Measurements from ENCODE around the gene ZNF610. TPM values are rescaled to one million over a fixed set of nuclear protein-coding genes. Genes with fewer than 3 reads are reported as not detected.

Gene ZNF610
- total RNA-seq, 1 experiment from 2014 or later = not detected

DNA sequence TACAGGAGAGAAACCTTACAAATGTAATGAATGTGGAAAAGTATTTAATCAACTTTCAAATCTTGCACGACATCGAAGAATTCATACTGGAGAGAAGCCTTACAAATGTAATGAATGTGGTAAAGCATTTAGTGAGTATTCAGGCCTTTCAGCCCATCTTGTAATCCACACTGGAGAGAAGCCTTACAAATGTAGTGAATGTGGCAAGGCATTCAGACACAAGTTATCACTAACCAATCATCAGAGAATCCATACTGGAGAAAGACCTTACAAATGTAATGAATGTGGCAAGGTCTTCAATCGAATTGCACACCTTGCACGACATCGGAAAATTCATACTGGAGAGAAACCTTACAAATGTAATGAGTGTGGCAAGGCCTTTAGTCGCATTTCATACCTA lies 13.6 kb upstream of the ZNF610 start:
- Histone ChIP-seq H3K27ac (ENCODE audit: low read depth, low read length) (no peak overlapping the region), H3K9me2 (ENCODE audit: insufficient read depth) (no peaks in the 10 kb centered on the region), H3K4me2 (ENCODE audit: low read length) (no peak overlapping the region), H3K9ac (ENCODE audit: low read length) (no peak overlapping the region), H3K4me3 (replicated peaks in 1 of 2; ENCODE audit: low read depth in 1 of 2, low read length in 2 of 2) (no peak overlapping the region), H2AFZ (ENCODE audit: low read depth, low read length, poor library complexity, severe bottlenecking) (no peak overlapping the region), H3K27me3 (ENCODE audit: insufficient read depth, low read length) (no peaks in the 10 kb centered on the region), H3K4me1 (ENCODE audit: control insufficient read depth in 1 of 2, insufficient read depth in 2 of 2, low read length in 2 of 2) (no peaks in the 10 kb centered on the region), H4K20me1 (ENCODE audit: insufficient read depth) (no peaks in the 10 kb centered on the region), H3K79me2 (ENCODE audit: insufficient read depth, low read length) (no peaks in the 10 kb centered on the region), H3K36me3 (ENCODE audit: control insufficient read depth in 1 of 2, insufficient read depth in 2 of 2, low read length in 2 of 2) (peaks cover 25 to 41% of the 10 kb centered on the region in 2 experiments), H3K9me3 (ENCODE audit: control insufficient read depth in 1 of 2, insufficient read depth in 1 of 2, low read depth in 1 of 2, low read length in 2 of 2) (peaks cover 47 to 63% of the 10 kb centered on the region in 2 experiments)
- ATAC-seq (no peak), DNase-seq (ENCODE audit: low read depth, low spot score) (no peak)
- BruUV-seq (replicated peaks) = no TSS peak
- intact Hi-C loops (cut with micrococcal nuclease) = no loop called here
- ChIA-PET CTCF (no interaction called here), RAD21 (ENCODE audit: low non-redundant PET in 1 of 2, low total read pairs in 2 of 2, uncharacterized antibody in 2 of 2, unreplicated experiment in 2 of 2) (no interaction called here), POLR2A (no interaction called here)
- no peak for TF ChIP-seq SRF (IDR thresholded peaks at IDR 0.05; ENCODE audit: low read depth)
- peak; percentile 57 for TF ChIP-seq ZNF274 (IDR thresholded peaks at IDR 0.05; ENCODE audit: low read depth, low read length)

DNA sequence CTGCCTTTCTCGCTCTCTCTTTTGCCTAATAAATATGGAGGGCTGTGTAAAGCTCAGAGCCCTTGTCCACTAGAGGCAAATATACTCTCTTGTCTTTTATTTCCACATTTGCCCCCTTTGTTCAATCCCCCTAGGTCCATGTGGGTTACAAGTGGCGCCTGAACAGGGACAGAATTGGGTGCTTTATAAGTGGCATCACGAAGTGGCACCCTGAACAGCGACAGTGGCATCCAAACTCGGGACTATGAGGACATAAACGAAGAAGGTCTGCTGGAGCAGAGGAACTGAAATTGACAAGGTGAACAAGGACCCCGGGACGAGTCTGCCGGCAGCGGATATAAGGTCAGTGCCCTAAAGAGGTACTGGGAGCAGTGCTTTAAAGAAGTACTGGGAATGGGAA lies 4.3 kb upstream of the ZNF610 start:
- ATAC-seq = no peak

DNA sequence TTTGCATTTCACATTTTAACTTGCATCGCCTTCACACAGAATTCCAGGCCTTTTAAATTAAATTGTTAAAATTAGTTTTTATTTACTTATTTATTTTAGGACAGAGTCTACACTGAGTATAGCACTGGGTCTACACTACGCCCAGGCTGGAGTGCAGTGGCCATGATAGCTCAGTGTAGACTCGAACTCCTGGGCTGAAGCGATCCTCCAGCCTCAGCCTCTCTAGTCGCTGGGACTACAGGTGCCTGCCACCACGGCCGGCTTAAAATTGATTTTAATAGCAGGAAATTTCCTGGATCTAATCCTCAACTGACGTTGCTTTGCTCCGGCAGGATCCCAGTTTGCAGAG lies 301 bp upstream of the ZNF610 start:
- Histone ChIP-seq H3K4me2 (ENCODE audit: low read length) (no peak overlapping the region), H3K27me3 (ENCODE audit: insufficient read depth, low read length) (no peaks in the 10 kb centered on the region), H2AFZ (ENCODE audit: low read depth, low read length, poor library complexity, severe bottlenecking) (no peak overlapping the region), H3K36me3 (ENCODE audit: control insufficient read depth in 1 of 2, insufficient read depth in 2 of 2, low read length in 2 of 2) (no peaks in the 10 kb centered on the region), H3K4me1 (ENCODE audit: control insufficient read depth in 1 of 2, insufficient read depth in 2 of 2, low read length in 2 of 2) (no peaks in the 10 kb centered on the region), H3K79me2 (ENCODE audit: insufficient read depth, low read length) (no peaks in the 10 kb centered on the region), H3K9ac (ENCODE audit: low read length) (no peak overlapping the region), H4K20me1 (ENCODE audit: insufficient read depth) (no peaks in the 10 kb centered on the region), H3K9me3 (ENCODE audit: control insufficient read depth in 1 of 2, insufficient read depth in 1 of 2, low read depth in 1 of 2, low read length in 2 of 2) (peaks cover 15 to 27% of the 10 kb centered on the region in 2 experiments; a peak in 2 of 4 replicates), H3K9me2 (ENCODE audit: insufficient read depth) (no peaks in the 10 kb centered on the region), H3K4me3 (replicated peaks in 1 of 2; ENCODE audit: low read depth in 1 of 2, low read length in 2 of 2) (no peak overlapping the region), H3K27ac (ENCODE audit: low read depth, low read length) (no peak overlapping the region)
- RAD21 ChIA-PET (ENCODE audit: low non-redundant PET in 1 of 2, low total read pairs in 2 of 2, uncharacterized antibody in 2 of 2, unreplicated experiment in 2 of 2) = no interaction called here
- no TSS peak for BruUV-seq (replicated peaks)
- intact Hi-C loops (cut with micrococcal nuclease) = no loop called here
- ATAC-seq (no peak), DNase-seq (ENCODE audit: low read depth, low spot score) (no peak)
- CTCF ChIA-PET = no interaction called here
- POLR2A ChIA-PET = no interaction called here
- TF ChIP-seq FOSL1 (IDR thresholded peaks at IDR 0.05; ENCODE audit: low read depth) = no peak
- TF ChIP-seq, protein P1, sequence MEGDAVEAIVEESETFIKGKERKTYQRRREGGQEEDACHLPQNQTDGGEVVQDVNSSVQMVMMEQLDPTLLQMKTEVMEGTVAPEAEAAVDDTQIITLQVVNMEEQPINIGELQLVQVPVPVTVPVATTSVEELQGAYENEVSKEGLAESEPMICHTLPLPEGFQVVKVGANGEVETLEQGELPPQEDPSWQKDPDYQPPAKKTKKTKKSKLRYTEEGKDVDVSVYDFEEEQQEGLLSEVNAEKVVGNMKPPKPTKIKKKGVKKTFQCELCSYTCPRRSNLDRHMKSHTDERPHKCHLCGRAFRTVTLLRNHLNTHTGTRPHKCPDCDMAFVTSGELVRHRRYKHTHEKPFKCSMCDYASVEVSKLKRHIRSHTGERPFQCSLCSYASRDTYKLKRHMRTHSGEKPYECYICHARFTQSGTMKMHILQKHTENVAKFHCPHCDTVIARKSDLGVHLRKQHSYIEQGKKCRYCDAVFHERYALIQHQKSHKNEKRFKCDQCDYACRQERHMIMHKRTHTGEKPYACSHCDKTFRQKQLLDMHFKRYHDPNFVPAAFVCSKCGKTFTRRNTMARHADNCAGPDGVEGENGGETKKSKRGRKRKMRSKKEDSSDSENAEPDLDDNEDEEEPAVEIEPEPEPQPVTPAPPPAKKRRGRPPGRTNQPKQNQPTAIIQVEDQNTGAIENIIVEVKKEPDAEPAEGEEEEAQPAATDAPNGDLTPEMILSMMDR (IDR thresholded peaks at IDR 0.05 in 2 of 3, conservative IDR thresholded peaks at IDR 0.05 in 1 of 3; ENCODE audit: borderline replicate concordance in 1 of 3, insufficient read depth in 1 of 3, low read depth in 2 of 3, low read length in 2 of 3) = no peak
- TF ChIP-seq, protein P2, sequence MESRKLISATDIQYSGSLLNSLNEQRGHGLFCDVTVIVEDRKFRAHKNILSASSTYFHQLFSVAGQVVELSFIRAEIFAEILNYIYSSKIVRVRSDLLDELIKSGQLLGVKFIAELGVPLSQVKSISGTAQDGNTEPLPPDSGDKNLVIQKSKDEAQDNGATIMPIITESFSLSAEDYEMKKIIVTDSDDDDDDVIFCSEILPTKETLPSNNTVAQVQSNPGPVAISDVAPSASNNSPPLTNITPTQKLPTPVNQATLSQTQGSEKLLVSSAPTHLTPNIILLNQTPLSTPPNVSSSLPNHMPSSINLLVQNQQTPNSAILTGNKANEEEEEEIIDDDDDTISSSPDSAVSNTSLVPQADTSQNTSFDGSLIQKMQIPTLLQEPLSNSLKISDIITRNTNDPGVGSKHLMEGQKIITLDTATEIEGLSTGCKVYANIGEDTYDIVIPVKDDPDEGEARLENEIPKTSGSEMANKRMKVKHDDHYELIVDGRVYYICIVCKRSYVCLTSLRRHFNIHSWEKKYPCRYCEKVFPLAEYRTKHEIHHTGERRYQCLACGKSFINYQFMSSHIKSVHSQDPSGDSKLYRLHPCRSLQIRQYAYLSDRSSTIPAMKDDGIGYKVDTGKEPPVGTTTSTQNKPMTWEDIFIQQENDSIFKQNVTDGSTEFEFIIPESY (IDR thresholded peaks at IDR 0.05; ENCODE audit: extremely low read depth, insufficient replicate concordance, low read length) = no peak
- TF ChIP-seq ZNF274 (IDR thresholded peaks at IDR 0.05; ENCODE audit: low read depth, low read length) = no peak
- TF ChIP-seq POLR2AphosphoS5 (IDR thresholded peaks at IDR 0.05; ENCODE audit: low read depth, low read length) = no peak
- no peak for TF ChIP-seq CBX3 (IDR thresholded peaks at IDR 0.05; ENCODE audit: low read depth)
- TF ChIP-seq CEBPB (IDR thresholded peaks at IDR 0.05; ENCODE audit: low read depth) = no peak
- TF ChIP-seq EZH2 (IDR thresholded peaks at IDR 0.05) = no peak
- TF ChIP-seq POLR2A (IDR thresholded peaks at IDR 0.05; ENCODE audit: borderline replicate concordance, extremely low read depth, insufficient read depth, insufficient read length) = no peak
- no peak for TF ChIP-seq SIN3A (IDR thresholded peaks at IDR 0.05; ENCODE audit: low read depth)

More for the DNA sequence above, 4.3 kb upstream of the ZNF610 start:
- no peak for TF ChIP-seq SIN3A (IDR thresholded peaks at IDR 0.05; ENCODE audit: low read depth)
- ChIA-PET RAD21 (ENCODE audit: low non-redundant PET in 1 of 2, low total read pairs in 2 of 2, uncharacterized antibody in 2 of 2, unreplicated experiment in 2 of 2) (no interaction called here), POLR2A (no interaction called here), CTCF (no interaction called here)
- peaks cover 26 to 29% of the 10 kb centered on the region in 2 experiments; a peak in 2 of 4 replicates for H3K9me3 ChIP-seq (ENCODE audit: control insufficient read depth in 1 of 2, insufficient read depth in 1 of 2, low read depth in 1 of 2, low read length in 2 of 2)
- no peak overlapping the region for H3K4me3 ChIP-seq (replicated peaks in 1 of 2; ENCODE audit: low read depth in 1 of 2, low read length in 2 of 2)
- H2AFZ ChIP-seq (ENCODE audit: low read depth, low read length, poor library complexity, severe bottlenecking) = no peak overlapping the region
- H3K36me3 ChIP-seq (ENCODE audit: control insufficient read depth in 1 of 2, insufficient read depth in 2 of 2, low read length in 2 of 2) = no peaks in the 10 kb centered on the region
- DNase-seq (ENCODE audit: low read depth, low spot score) = no peak
- no peak overlapping the region for H3K9ac ChIP-seq (ENCODE audit: low read length)
- H3K4me2 ChIP-seq (ENCODE audit: low read length) = no peak overlapping the region
- H3K4me1 ChIP-seq (ENCODE audit: control insufficient read depth in 1 of 2, insufficient read depth in 2 of 2, low read length in 2 of 2) = no peaks in the 10 kb centered on the region
- H3K27ac ChIP-seq (ENCODE audit: low read depth, low read length) = no peak overlapping the region
- intact Hi-C loops (cut with micrococcal nuclease) = no loop called here
- H3K27me3 ChIP-seq (ENCODE audit: insufficient read depth, low read length) = no peaks in the 10 kb centered on the region
- BruUV-seq (replicated peaks) = no TSS peak
- no peaks in the 10 kb centered on the region for H3K79me2 ChIP-seq (ENCODE audit: insufficient read depth, low read length)
- H3K9me2 ChIP-seq (ENCODE audit: insufficient read depth) = no peaks in the 10 kb centered on the region
- no peaks in the 10 kb centered on the region for H4K20me1 ChIP-seq (ENCODE audit: insufficient read depth)

All from HCT116 (cell line).